Uterus (tissue), 4 donors: ENCODE data around the gene SOWAHA. TPM values are rescaled to one million over a fixed set of nuclear protein-coding genes. Genes with fewer than 3 reads are reported as not detected.

Source experiments
- DNase-seq, 2 donors: peaks; one replicate each; pipeline ENCODE4 v3.0.0-alpha.2; 2019 to 2020
- H3K27ac ChIP-seq, 2 donors: fragments of 200-600 bp; sonication (generic); 1 replicate in 1 of 2; 2 replicates in 1 of 2; pipeline ENCODE4 v1.5.1; 2016 to 2018
- H3K27me3 ChIP-seq, 2 donors: fragments of 200-600 bp; sonication (generic); one replicate each; pipeline ENCODE4 v1.5.1; 2018 to 2019; ENCODE audit warnings: control low read depth in 1 of 2
- H3K36me3 ChIP-seq, 2 donors: fragments of 200-600 bp; sonication (generic); one replicate each; pipeline ENCODE4 v1.5.1; 2019; ENCODE audit warnings: control low read depth in 1 of 2
- H3K4me1 ChIP-seq, 2 donors: fragments of 200-600 bp; sonication (generic); one replicate each; pipeline ENCODE4 v1.5.1; 2018 to 2019; ENCODE audit warnings: control low read depth in 1 of 2
- H3K4me3 ChIP-seq, 2 donors: fragments of 200-600 bp; sonication (generic); 1 replicate in 1 of 2; 2 replicates in 1 of 2; pipeline ENCODE4 v1.5.1; 2018 to 2019; ENCODE audit warnings: mild to moderate bottlenecking in 1 of 2
- H3K9me3 ChIP-seq, 2 donors: fragments of 200-600 bp; sonication (generic); one replicate each; pipeline ENCODE4 v1.5.1; 2019; ENCODE audit warnings: control low read depth in 1 of 2
- POLR2A ChIP-seq, 2 donors: fragments of 450-650 bp; IDR thresholded peaks; one replicate each; pipeline ENCODE4 v1.6.1; 2016; ENCODE audit warnings: antibody characterized with exemption in 2 of 2, mild to moderate bottlenecking in 1 of 2, moderate library complexity in 1 of 2
- intact Hi-C: fragments of 100-400 bp; cut with DNase I; formaldehyde crosslinking; loops from one replicate; pipeline ENCODE4 v1.15.1; 2023; ENCODE audit warnings: low total_unique reads
- total RNA-seq, 4 donors: library from RNA; depleted of rRNA in 3 of 4; stranded (reverse); fragments of >200 nt in 3 of 4; gene quantifications; one replicate each; pipeline versions ENCODE4 v1.1.0 to v1.2.4, GENCODE V29; 2014 to 2023
- TF ChIP-seq, protein P1 (sequence below), 4 experiments: fragments of 200-600 bp in 2 of 4; fragments of 450-650 bp in 2 of 4; sonication (generic) in 2 of 4; IDR thresholded peaks; one replicate each; pipeline ENCODE4 v1.5.1; 2016 to 2019; ENCODE audit warnings: antibody characterized with exemption in 4 of 4, mild to moderate bottlenecking in 2 of 4, moderate library complexity in 1 of 4
- donor health status: DM: yes; HTN: yes; CAD: no.

The SOWAHA gene
- total RNA-seq, 4 donors from 2014 or later = under 0.01 to 0.14 (median 0.12) TPM; not detected in 1

GRCh38 chr5:132807163-132807838 lies 5.8 kb upstream of the SOWAHA start:
- TF ChIP-seq, protein P1, sequence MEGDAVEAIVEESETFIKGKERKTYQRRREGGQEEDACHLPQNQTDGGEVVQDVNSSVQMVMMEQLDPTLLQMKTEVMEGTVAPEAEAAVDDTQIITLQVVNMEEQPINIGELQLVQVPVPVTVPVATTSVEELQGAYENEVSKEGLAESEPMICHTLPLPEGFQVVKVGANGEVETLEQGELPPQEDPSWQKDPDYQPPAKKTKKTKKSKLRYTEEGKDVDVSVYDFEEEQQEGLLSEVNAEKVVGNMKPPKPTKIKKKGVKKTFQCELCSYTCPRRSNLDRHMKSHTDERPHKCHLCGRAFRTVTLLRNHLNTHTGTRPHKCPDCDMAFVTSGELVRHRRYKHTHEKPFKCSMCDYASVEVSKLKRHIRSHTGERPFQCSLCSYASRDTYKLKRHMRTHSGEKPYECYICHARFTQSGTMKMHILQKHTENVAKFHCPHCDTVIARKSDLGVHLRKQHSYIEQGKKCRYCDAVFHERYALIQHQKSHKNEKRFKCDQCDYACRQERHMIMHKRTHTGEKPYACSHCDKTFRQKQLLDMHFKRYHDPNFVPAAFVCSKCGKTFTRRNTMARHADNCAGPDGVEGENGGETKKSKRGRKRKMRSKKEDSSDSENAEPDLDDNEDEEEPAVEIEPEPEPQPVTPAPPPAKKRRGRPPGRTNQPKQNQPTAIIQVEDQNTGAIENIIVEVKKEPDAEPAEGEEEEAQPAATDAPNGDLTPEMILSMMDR (IDR thresholded peaks at IDR 0.05) = no peak
- TF ChIP-seq POLR2A (IDR thresholded peaks at IDR 0.05) = no peak
- Histone ChIP-seq H3K9me3 (no peaks in the 10 kb centered on the region), H3K4me3 (no peak overlapping the region), H3K36me3 (no peaks in the 10 kb centered on the region), H3K4me1 (no peaks in the 10 kb centered on the region), H3K27ac (no peak overlapping the region), H3K27me3 (peaks cover 9 to 21% of the 10 kb centered on the region in 2 donors)
- no peak for DNase-seq
- intact Hi-C loops = no loop called here

DNA sequence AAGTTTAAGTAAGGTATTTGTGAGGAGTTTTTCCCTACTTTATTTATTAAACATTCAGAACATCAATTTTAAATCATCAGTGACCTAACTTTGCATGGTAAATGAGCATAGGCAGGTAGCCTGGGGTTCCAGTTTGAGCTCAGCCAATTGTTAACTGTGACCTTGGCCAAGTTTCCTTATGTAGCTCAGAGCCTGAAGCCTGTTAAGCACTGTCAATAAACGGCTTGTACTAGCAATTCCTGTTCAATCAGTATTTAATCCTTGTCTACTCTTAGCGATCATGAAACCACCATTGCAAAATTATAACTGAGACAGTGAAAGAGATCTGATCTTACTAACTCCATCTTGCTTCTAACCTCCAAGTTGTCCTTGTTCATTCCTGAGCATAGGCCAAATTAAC lies 4.7 kb upstream of the SOWAHA start:
- peaks cover 16 to 28% of the 10 kb centered on the region in 2 donors for H3K27me3 ChIP-seq
- no peak overlapping the region for H3K4me3 ChIP-seq
- TF ChIP-seq, protein P1 (IDR thresholded peaks at IDR 0.05) = no peak
- TF ChIP-seq POLR2A (IDR thresholded peaks at IDR 0.05) = no peak
- peaks cover 0 to 7% of the 10 kb centered on the region in 2 donors for H3K4me1 ChIP-seq
- H3K36me3 ChIP-seq = no peaks in the 10 kb centered on the region
- intact Hi-C loops = no loop called here
- DNase-seq = no peak
- H3K27ac ChIP-seq = no peak overlapping the region
- H3K9me3 ChIP-seq = no peaks in the 10 kb centered on the region

DNA sequence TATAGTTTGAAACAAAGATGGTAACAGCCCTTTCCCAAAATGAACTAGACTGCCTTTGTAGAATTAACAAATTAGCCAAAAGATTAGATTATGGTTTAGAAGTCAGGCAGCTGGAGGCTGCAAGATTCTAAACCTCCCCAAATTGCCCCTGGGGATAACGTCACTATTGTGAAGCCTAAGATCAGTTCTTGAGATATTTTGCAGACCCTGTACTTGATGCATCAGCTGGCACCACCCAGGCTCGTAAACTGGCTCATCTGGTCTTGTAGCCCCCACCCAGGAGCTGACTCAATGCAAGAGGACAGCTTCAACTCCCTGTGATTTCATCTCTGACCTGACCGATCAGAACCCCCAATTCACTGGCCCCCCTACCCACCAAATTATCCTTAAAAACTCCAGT lies 4.2 kb upstream of the SOWAHA start:
- Histone ChIP-seq H3K4me3 (no peak overlapping the region), H3K9me3 (no peaks in the 10 kb centered on the region), H3K36me3 (no peaks in the 10 kb centered on the region), H3K4me1 (peaks cover 0 to 7% of the 10 kb centered on the region in 2 donors), H3K27ac (no peak overlapping the region), H3K27me3 (peaks cover 20 to 28% of the 10 kb centered on the region in 2 donors)
- intact Hi-C loops = no loop called here
- no peak for TF ChIP-seq POLR2A (IDR thresholded peaks at IDR 0.05)
- TF ChIP-seq, protein P1 (IDR thresholded peaks at IDR 0.05) = no peak
- no peak for DNase-seq

- Histone ChIP-seq H3K27me3 (peaks cover 28 to 29% of the 10 kb centered on the region in 2 donors), H3K27ac (no peak overlapping the region), H3K36me3 (no peaks in the 10 kb centered on the region), H3K9me3 (no peaks in the 10 kb centered on the region), H3K4me3 (no peak overlapping the region), H3K4me1 (peaks cover 0 to 7% of the 10 kb centered on the region in 2 donors)
- TF ChIP-seq, protein P1 (IDR thresholded peaks at IDR 0.05) = no peak
- TF ChIP-seq POLR2A (IDR thresholded peaks at IDR 0.05) = no peak
- DNase-seq = no peak
- intact Hi-C loops = no loop called here
These were observed 2.5 kb upstream of the SOWAHA start for GRCh38 chr5:132810605-132811004.

GRCh38 chr5:132812123-132812765 lies 858 bp upstream of the SOWAHA start:
- no peak for DNase-seq
- no peak overlapping the region for H3K4me3 ChIP-seq
- intact Hi-C loops = no loop called here
- peaks cover 0 to 7% of the 10 kb centered on the region in 2 donors for H3K4me1 ChIP-seq
- H3K36me3 ChIP-seq = no peaks in the 10 kb centered on the region
- no peaks in the 10 kb centered on the region for H3K9me3 ChIP-seq
- H3K27ac ChIP-seq = no peak overlapping the region
- TF ChIP-seq, protein P1 (IDR thresholded peaks at IDR 0.05) = no peak
- TF ChIP-seq POLR2A (IDR thresholded peaks at IDR 0.05) = no peak
- H3K27me3 ChIP-seq = peaks cover 28 to 29% of the 10 kb centered on the region in 2 donors
